ENCODE results near the gene TBKBP1. TPM values are rescaled to one million over a fixed set of nuclear protein-coding genes. Genes with fewer than 3 reads are reported as not detected.

The TBKBP1 gene
- total and polyA plus RNA-seq, 2 donors (not counting 3 experiments of a cell fraction or from before 2014, with no cell fraction given): 7.0 to 11.7 TPM

- dilution Hi-C loops (cut with MboI; ENCODE audit: extremely low pct_ligation_motif_present, low sequenced_read_pairs): no loop called here
- Histone ChIP-seq H3K9ac (replicated peaks; ENCODE audit: extremely low read depth, insufficient read depth, low read length) (no peak overlapping the region), H3K9me3 (replicated peaks; ENCODE audit: control insufficient read depth, insufficient read depth, low read length) (no peaks in the 10 kb centered on the region), H3K4me2 (ENCODE audit: insufficient read depth, low read length) (no peak overlapping the region), H3K79me2 (ENCODE audit: control insufficient read depth, insufficient read depth, low read length) (peaks cover 23% of the 10 kb centered on the region), H3K27me3 (ENCODE audit: control insufficient read depth in 2 of 2, insufficient read depth in 2 of 2, low read length in 2 of 2) (no peaks in the 10 kb centered on the region), H3K36me3 (ENCODE audit: control insufficient read depth in 2 of 2, extremely low read depth in 1 of 2, insufficient read depth in 2 of 2, low read length in 2 of 2) (peaks cover 61 to 66% of the 10 kb centered on the region in 2 experiments), H3K4me3 (replicated peaks in 1 of 3; ENCODE audit: insufficient read depth in 1 of 3, low read depth in 1 of 3, low read length in 3 of 3) (no peak overlapping the region), H3K4me1 (ENCODE audit: control insufficient read depth, extremely low read depth, insufficient read depth, low read length) (no peaks in the 10 kb centered on the region), H4K20me1 (replicated peaks; ENCODE audit: control insufficient read depth, extremely low read depth, insufficient read depth, low read length) (peaks cover 5% of the 10 kb centered on the region), H2AFZ (ENCODE audit: low read depth, low read length) (no peak overlapping the region), H3K27ac (ENCODE audit: insufficient read depth, low read depth, low read length) (no peak overlapping the region), H3K9me1 (replicated peaks; ENCODE audit: control insufficient read depth, extremely low read depth, insufficient read depth, low read length) (no peaks in the 10 kb centered on the region)
- intact Hi-C loops (cut with micrococcal nuclease): no loop called here
- no peak for TF ChIP-seq POLR2AphosphoS5 (IDR thresholded peaks at IDR 0.05; ENCODE audit: insufficient read depth, low read depth, low read length)
- TF ChIP-seq JUN (IDR thresholded peaks at IDR 0.05; ENCODE audit: borderline replicate concordance, insufficient read depth, insufficient read length, low read depth): no peak
- no peak for TF ChIP-seq EZH2 (IDR thresholded peaks at IDR 0.05; ENCODE audit: borderline replicate concordance, low read depth, low read length, severe bottlenecking)
- TF ChIP-seq POLR2A (IDR thresholded peaks at IDR 0.05; ENCODE audit: low read depth, low read length): no peak
- TF ChIP-seq, protein P1, sequence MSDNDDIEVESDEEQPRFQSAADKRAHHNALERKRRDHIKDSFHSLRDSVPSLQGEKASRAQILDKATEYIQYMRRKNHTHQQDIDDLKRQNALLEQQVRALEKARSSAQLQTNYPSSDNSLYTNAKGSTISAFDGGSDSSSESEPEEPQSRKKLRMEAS (IDR thresholded peaks at IDR 0.05; ENCODE audit: insufficient read depth, insufficient read length): no peak
- TF ChIP-seq CTCF (IDR thresholded peaks at IDR 0.05; ENCODE audit: extremely low read depth in 1 of 2, insufficient read depth in 1 of 2, low read depth in 1 of 2, low read length in 2 of 2): no peak
- no peak for TF ChIP-seq GATA2 (IDR thresholded peaks at IDR 0.05; ENCODE audit: insufficient read depth, insufficient read length, low read depth, low read length)
- no peak for TF ChIP-seq FOS (IDR thresholded peaks at IDR 0.05; ENCODE audit: borderline replicate concordance, insufficient read depth, low read length)
- TF ChIP-seq MYC (IDR thresholded peaks at IDR 0.05; ENCODE audit: low read depth, low read length): no peak
- DNase-seq (ENCODE audit: low read depth, low spot score): no peak
- FAIRE-seq: no peak
- BruUV-seq (replicated peaks): no TSS peak
- CTCF ChIA-PET: interaction anchor here (0.5 to 4.0 kb wide), 5 partner anchors 9 to 28 kb away, joined by 3 to 43 read pairs (median 3); partner anchors contain the start of gene KPNB1
- POLR2A ChIA-PET: no interaction called here
Observed at GRCh38 chr17:47678196-47678595, 15.8 kb upstream of the TBKBP1 start.
